ENCODE data around the gene EXOC3.

GRCh38 chr5:421901-422300 is 21.1 kb upstream of the EXOC3 start:
- TF ChIP-seq CTCF (IDR thresholded peaks at IDR 0.05; ENCODE audit: low read length) (no peak), EZH2 (IDR thresholded peaks at IDR 0.05; ENCODE audit: borderline replicate concordance, low read length) (no peak)

Data from OCI-LY1 (cell line).